Measurements from ENCODE around the gene STYXL1.

GRCh38 chr7:75969704-75970498, 77.9 kb downstream of the STYXL1 start:
- no peak for TF ChIP-seq CTCF (IDR thresholded peaks at IDR 0.05)
- TF ChIP-seq POLR2AphosphoS5 (IDR thresholded peaks at IDR 0.05), result no peak
- no peak for TF ChIP-seq POLR2A (IDR thresholded peaks at IDR 0.05)
- no peak for TF ChIP-seq EP300 (IDR thresholded peaks at IDR 0.05)
